LNCAP (cell line): ENCODE measurements around the gene CDC42EP5.

ENCODE experiments used
- CTCF ChIP-seq: fragments of 450-650 bp; IDR thresholded peaks from 2 replicates; pipeline ENCODE4 v1.5.1; 2017; ENCODE audit warnings: mild to moderate bottlenecking

Gene CDC42EP5

GRCh38 chr19:54421521-54421920 is 51.6 kb downstream of the CDC42EP5 start:
- TF ChIP-seq CTCF: no peak

GRCh38 chr19:54421169-54421516 is 52.0 kb downstream of the CDC42EP5 start:
- TF ChIP-seq CTCF: no peak

DNA sequence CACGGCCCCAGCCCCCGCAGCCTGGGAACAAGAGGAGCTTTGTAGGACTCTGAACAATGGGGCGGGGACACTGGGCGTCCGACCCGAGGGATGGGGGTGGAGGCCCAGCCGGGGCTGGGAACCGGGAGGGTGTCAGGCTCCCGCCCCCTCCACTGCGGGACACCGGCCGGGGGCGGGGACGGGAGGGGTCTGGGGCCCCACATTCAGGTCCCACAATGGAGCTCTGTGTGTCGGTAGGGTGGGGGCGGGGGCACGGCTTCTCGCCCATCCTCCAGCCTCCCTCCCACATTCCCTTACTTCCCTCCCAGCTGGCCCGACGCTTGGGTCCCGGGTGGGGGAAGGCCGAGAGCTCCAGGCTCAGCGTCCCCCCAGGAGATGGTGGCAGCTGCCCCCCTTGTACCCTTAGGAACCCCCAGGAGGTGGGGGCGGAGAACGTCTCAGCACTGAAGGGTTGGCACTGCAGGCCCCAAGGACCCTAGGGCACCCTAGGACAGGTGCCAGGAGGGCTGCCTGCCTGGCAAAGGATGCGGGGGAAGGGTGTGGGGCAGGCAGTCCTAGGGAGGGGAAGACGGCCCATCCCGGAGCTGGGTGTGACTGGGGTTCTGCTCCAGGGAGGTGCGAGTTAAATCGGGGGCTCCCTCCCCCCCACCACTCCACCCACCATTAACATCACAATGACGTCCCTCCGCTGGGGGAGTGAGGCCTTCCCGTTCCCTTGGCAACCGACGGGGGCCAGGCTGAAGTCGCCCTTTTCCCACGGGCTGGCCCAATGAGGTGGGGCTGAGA is 52.5 kb downstream of the CDC42EP5 start:
- no peak for TF ChIP-seq CTCF

- TF ChIP-seq CTCF: no peak
Measured at GRCh38 chr19:54420068-54420382, 53.1 kb downstream of the CDC42EP5 start.

DNA sequence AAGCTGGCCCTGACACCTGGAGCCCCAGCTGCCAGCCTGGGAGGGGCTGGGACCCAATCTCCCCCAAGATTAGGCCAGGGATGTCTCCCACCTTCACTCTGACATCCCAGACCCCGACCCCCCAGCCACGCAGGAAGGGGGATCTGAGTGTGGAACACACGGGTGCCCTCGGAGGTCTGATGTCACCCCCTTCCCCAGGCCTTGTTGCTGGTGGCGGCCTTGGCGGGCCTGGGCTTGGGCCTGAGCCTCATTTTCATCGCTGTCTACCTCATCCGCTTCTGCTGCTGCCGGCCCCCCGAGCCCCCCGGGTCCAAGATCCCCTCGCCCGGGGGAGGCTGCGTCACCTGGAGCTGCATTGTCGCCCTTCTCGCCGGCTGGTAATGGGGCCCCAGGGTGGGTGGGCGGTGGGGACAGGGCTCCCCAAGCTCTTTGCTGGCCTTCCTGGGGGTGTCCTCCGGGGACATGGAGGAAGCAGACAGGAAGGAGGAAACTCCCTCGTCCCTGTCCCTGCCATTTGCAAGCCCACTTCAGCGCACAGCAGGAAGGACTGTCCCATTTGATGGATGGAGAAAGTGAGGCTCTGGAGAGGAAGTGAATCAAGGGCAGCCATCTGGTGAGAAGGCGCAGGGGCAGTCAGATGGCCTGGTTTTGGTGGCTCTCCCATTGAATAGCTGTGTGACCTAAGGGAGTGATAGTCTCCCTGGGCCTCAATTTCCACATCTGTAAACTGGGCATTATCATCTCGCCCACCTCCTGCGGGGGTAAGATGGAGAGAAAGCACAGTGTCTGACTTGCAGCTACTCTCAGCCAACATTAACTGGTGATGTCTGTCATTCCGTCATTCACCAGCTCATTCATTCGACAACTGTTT is 53.9 kb downstream of the CDC42EP5 start:
- no peak for TF ChIP-seq CTCF

GRCh38 chr19:54418030-54418929 is 54.8 kb downstream of the CDC42EP5 start:
- no peak for TF ChIP-seq CTCF
